SK-N-SH treated with all-trans-retinoic acid at 6 μM for 48 hours (cell line): Measurements from ENCODE around the gene DHH.
"Not testable (repeated sequence)": the region's sequence is repeated elsewhere in the genome, so short reads cannot be mapped to it uniquely, and the experiment has no call there.

Source experiments
- ATAC-seq: fragments of 200-7000 bp; cut with Tn5 transposase; 3 replicates; pipeline ENCODE4 v1.9.1; 2020; ENCODE audit warnings: mild to moderate bottlenecking, moderate library complexity
- BACH2 ChIP-seq: fragments of 250-450 bp; sonication (Bioruptor Pico); IDR thresholded peaks from 2 replicates; pipeline ENCODE4 v1.9.0; 2021; ENCODE audit warnings: mild to moderate bottlenecking, borderline replicate concordance
- CSDC2 ChIP-seq: fragments of 250-450 bp; sonication (Bioruptor Pico); IDR thresholded peaks from 2 replicates; pipeline ENCODE4 v1.5.0; 2020; ENCODE audit warnings: mild to moderate bottlenecking, moderate library complexity
- ESRRG ChIP-seq: fragments of 250-450 bp; sonication (Bioruptor Pico); IDR thresholded peaks from 2 replicates; pipeline ENCODE4 v1.6.1; 2021; ENCODE audit warnings: mild to moderate bottlenecking
- GLIS3 ChIP-seq: fragments of 250-450 bp; sonication (Bioruptor Pico); IDR thresholded peaks from 2 replicates; pipeline ENCODE4 v1.5.0; 2020; ENCODE audit warnings: mild to moderate bottlenecking, moderate library complexity
- ISL1 ChIP-seq: fragments of 250-450 bp; sonication (Bioruptor Pico); IDR thresholded peaks from 2 replicates; pipeline ENCODE4 v2.1.2; 2022; ENCODE audit warnings: mild to moderate bottlenecking, moderate library complexity
- OSR1 ChIP-seq: fragments of 250-450 bp; sonication (Bioruptor Pico); IDR thresholded peaks from 2 replicates; pipeline ENCODE4 v1.8.0; 2022; ENCODE audit warnings: moderate library complexity, mild to moderate bottlenecking, inconsistent platforms
- PPARA ChIP-seq: fragments of 250-450 bp; sonication (Bioruptor Pico); IDR thresholded peaks from 2 replicates; pipeline ENCODE4 v1.5.0; 2020; ENCODE audit warnings: mild to moderate bottlenecking, borderline replicate concordance
- RARB ChIP-seq: fragments of 250-450 bp; sonication (Bioruptor Pico); IDR thresholded peaks from 2 replicates; pipeline ENCODE4 v1.8.0; 2021; ENCODE audit warnings: mild to moderate bottlenecking, moderate library complexity
- SNAI2 ChIP-seq: fragments of 250-450 bp; sonication (Bioruptor Pico); IDR thresholded peaks from 2 replicates; pipeline ENCODE4 v1.5.0; 2020; ENCODE audit warnings: mild to moderate bottlenecking, moderate library complexity
- TCF4 ChIP-seq: fragments of 250-450 bp; sonication (Bioruptor Pico); IDR thresholded peaks from 2 replicates; pipeline ENCODE4 v1.8.0; 2021; ENCODE audit warnings: mild to moderate bottlenecking, moderate library complexity, borderline replicate concordance
- TOX ChIP-seq: fragments of 250-450 bp; sonication (Bioruptor Pico); IDR thresholded peaks from 2 replicates; pipeline ENCODE4 v1.8.0; 2021; ENCODE audit warnings: mild to moderate bottlenecking, moderate library complexity, borderline replicate concordance
- TSHZ2 ChIP-seq: fragments of 250-450 bp; sonication (Bioruptor Pico); IDR thresholded peaks from 2 replicates; pipeline ENCODE4 v1.5.0; 2020; ENCODE audit warnings: mild to moderate bottlenecking, moderate library complexity
- ZC3H10 ChIP-seq: fragments of 250-450 bp; sonication (Bioruptor Pico); IDR thresholded peaks from 2 replicates; pipeline ENCODE4 v1.5.1; 2021; ENCODE audit warnings: mild to moderate bottlenecking, moderate library complexity
- ZFP3 ChIP-seq: fragments of 250-450 bp; sonication (Bioruptor Pico); IDR thresholded peaks from 2 replicates; pipeline ENCODE4 v1.5.0; 2020; ENCODE audit warnings: mild to moderate bottlenecking, moderate library complexity
- ZFP30 ChIP-seq: fragments of 450-650 bp; formaldehyde crosslinking; IDR thresholded peaks from 2 replicates; pipeline ENCODE4 v1.5.0; 2022; ENCODE audit warnings: mild to moderate bottlenecking, moderate library complexity
- ZNF565 ChIP-seq: fragments of 450-650 bp; formaldehyde crosslinking; conservative IDR thresholded peaks from 2 replicates; pipeline ENCODE4 v1.5.0; 2020; ENCODE audit warnings: low read depth, mild to moderate bottlenecking, moderate library complexity
- ZNF70 ChIP-seq: fragments of 450-650 bp; formaldehyde crosslinking; IDR thresholded peaks from 2 replicates; pipeline ENCODE4 v1.5.0; 2020; ENCODE audit warnings: mild to moderate bottlenecking, moderate library complexity
- ZNF8 ChIP-seq: fragments of 450-650 bp; formaldehyde crosslinking; IDR thresholded peaks from 2 replicates; pipeline ENCODE4 v1.5.0; 2020; ENCODE audit warnings: mild to moderate bottlenecking, moderate library complexity
- TF ChIP-seq, protein P1 (sequence below): fragments of 250-450 bp; sonication (Bioruptor Pico); IDR thresholded peaks from 2 replicates; pipeline ENCODE4 v1.8.0; 2020; ENCODE audit warnings: mild to moderate bottlenecking, moderate library complexity, borderline replicate concordance
- TF ChIP-seq, protein P2 (sequence below): fragments of 250-450 bp; sonication (Bioruptor Pico); IDR thresholded peaks from 2 replicates; pipeline ENCODE4 v1.5.1; 2021; ENCODE audit warnings: mild to moderate bottlenecking, moderate library complexity
- TF ChIP-seq, protein P3 (sequence below): fragments of 250-450 bp; sonication (Bioruptor Pico); IDR thresholded peaks from 2 replicates; pipeline ENCODE4 v1.8.0; 2021; ENCODE audit warnings: low read depth, mild to moderate bottlenecking, moderate library complexity, borderline replicate concordance
- TF ChIP-seq, protein P4 (sequence below): fragments of 250-450 bp; sonication (Bioruptor Pico); IDR thresholded peaks from 2 replicates; pipeline ENCODE4 v1.5.1; 2020; ENCODE audit warnings: low read depth, mild to moderate bottlenecking, moderate library complexity

Gene DHH

GRCh38 chr12:49138587-49138986 is 44.0 kb upstream of the DHH start:
- TF ChIP-seq CSDC2 (CRISPR knock-in tag) = no peak
- no peak for TF ChIP-seq ZFP30 (CRISPR knock-in tag)
- no peak for TF ChIP-seq ZFP3 (CRISPR knock-in tag)
- TF ChIP-seq ZC3H10 (CRISPR knock-in tag) = no peak
- TF ChIP-seq ZNF565 (CRISPR knock-in tag) = no peak
- no peak for TF ChIP-seq SNAI2
- TF ChIP-seq OSR1 (CRISPR knock-in tag) = no peak
- no peak for TF ChIP-seq GLIS3 (CRISPR knock-in tag)
- TF ChIP-seq ZNF70 (CRISPR knock-in tag) = no peak
- TF ChIP-seq, protein P1, sequence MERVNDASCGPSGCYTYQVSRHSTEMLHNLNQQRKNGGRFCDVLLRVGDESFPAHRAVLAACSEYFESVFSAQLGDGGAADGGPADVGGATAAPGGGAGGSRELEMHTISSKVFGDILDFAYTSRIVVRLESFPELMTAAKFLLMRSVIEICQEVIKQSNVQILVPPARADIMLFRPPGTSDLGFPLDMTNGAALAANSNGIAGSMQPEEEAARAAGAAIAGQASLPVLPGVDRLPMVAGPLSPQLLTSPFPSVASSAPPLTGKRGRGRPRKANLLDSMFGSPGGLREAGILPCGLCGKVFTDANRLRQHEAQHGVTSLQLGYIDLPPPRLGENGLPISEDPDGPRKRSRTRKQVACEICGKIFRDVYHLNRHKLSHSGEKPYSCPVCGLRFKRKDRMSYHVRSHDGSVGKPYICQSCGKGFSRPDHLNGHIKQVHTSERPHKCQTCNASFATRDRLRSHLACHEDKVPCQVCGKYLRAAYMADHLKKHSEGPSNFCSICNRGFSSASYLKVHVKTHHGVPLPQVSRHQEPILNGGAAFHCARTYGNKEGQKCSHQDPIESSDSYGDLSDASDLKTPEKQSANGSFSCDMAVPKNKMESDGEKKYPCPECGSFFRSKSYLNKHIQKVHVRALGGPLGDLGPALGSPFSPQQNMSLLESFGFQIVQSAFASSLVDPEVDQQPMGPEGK (CRISPR knock-in tag) = no peak
- TF ChIP-seq TCF4 = no peak
- no peak for TF ChIP-seq RARB (CRISPR knock-in tag)
- no peak for TF ChIP-seq BACH2
- no peak for TF ChIP-seq PPARA (CRISPR knock-in tag)
- TF ChIP-seq, protein P2, sequence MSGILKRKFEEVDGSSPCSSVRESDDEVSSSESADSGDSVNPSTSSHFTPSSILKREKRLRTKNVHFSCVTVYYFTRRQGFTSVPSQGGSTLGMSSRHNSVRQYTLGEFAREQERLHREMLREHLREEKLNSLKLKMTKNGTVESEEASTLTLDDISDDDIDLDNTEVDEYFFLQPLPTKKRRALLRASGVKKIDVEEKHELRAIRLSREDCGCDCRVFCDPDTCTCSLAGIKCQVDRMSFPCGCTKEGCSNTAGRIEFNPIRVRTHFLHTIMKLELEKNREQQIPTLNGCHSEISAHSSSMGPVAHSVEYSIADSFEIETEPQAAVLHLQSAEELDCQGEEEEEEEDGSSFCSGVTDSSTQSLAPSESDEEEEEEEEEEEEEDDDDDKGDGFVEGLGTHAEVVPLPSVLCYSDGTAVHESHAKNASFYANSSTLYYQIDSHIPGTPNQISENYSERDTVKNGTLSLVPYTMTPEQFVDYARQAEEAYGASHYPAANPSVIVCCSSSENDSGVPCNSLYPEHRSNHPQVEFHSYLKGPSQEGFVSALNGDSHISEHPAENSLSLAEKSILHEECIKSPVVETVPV (CRISPR knock-in tag) = no peak
- no peak for ATAC-seq

DNA sequence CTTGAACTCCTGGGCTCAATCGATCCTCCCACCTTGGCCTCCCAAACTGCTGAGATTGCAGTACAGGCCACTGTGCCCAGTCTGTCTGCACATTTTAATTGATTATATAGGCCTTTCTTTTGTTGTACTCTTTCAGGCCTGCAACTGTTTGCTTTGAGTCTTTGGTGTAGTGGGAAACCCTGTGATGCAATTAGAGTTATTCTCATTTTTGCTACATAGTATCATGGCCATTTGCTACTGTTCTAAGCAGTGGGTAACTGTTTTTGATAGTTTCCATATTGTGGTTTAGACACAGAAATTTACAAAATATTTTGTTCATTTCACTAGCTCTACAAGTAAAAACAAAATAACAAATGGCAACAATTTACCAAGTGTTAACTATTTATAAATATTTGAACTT is 42.9 kb upstream of the DHH start:
- ATAC-seq = no peak
- TF ChIP-seq CSDC2 (CRISPR knock-in tag) = no peak
- TF ChIP-seq ZC3H10 (CRISPR knock-in tag) = no peak
- TF ChIP-seq ESRRG (CRISPR knock-in tag) = no peak
- TF ChIP-seq TOX = no peak
- no peak for TF ChIP-seq ZNF565 (CRISPR knock-in tag)
- no peak for TF ChIP-seq RARB (CRISPR knock-in tag)
- no peak for TF ChIP-seq ZNF70 (CRISPR knock-in tag)
- TF ChIP-seq SNAI2 = no peak
- TF ChIP-seq TCF4 = no peak
- TF ChIP-seq, protein P3, sequence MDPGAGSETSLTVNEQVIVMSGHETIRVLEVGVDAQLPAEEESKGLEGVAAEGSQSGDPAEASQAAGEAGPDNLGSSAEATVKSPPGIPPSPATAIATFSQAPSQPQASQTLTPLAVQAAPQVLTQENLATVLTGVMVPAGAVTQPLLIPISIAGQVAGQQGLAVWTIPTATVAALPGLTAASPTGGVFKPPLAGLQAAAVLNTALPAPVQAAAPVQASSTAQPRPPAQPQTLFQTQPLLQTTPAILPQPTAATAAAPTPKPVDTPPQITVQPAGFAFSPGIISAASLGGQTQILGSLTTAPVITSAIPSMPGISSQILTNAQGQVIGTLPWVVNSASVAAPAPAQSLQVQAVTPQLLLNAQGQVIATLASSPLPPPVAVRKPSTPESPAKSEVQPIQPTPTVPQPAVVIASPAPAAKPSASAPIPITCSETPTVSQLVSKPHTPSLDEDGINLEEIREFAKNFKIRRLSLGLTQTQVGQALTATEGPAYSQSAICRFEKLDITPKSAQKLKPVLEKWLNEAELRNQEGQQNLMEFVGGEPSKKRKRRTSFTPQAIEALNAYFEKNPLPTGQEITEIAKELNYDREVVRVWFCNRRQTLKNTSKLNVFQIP (CRISPR knock-in tag) = no peak
- no peak for TF ChIP-seq ISL1
- no peak for TF ChIP-seq TSHZ2 (CRISPR knock-in tag)
- TF ChIP-seq, protein P4, sequence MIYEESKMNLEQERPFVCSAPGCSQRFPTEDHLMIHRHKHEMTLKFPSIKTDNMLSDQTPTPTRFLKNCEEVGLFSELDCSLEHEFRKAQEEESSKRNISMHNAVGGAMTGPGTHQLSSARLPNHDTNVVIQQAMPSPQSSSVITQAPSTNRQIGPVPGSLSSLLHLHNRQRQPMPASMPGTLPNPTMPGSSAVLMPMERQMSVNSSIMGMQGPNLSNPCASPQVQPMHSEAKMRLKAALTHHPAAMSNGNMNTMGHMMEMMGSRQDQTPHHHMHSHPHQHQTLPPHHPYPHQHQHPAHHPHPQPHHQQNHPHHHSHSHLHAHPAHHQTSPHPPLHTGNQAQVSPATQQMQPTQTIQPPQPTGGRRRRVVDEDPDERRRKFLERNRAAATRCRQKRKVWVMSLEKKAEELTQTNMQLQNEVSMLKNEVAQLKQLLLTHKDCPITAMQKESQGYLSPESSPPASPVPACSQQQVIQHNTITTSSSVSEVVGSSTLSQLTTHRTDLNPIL (CRISPR knock-in tag) = no peak
- TF ChIP-seq ZNF8 (CRISPR knock-in tag) = no peak
- TF ChIP-seq ZFP30 (CRISPR knock-in tag) = no peak
- TF ChIP-seq GLIS3 (CRISPR knock-in tag) = no peak

- ATAC-seq = not testable (repeated sequence)
Observed at GRCh38 chr12:49136997-49137396, 42.4 kb upstream of the DHH start.
